NCI-H187 treated with DMSO at 0.1 percent for 48 hours (cell line): ENCODE data around the gene SHROOM4.

Experiments
- DNase-seq: peaks from one replicate; lab custom pipeline; 2025; lab: John Stamatoyannopoulos, UW

SHROOM4 gene, protein sequence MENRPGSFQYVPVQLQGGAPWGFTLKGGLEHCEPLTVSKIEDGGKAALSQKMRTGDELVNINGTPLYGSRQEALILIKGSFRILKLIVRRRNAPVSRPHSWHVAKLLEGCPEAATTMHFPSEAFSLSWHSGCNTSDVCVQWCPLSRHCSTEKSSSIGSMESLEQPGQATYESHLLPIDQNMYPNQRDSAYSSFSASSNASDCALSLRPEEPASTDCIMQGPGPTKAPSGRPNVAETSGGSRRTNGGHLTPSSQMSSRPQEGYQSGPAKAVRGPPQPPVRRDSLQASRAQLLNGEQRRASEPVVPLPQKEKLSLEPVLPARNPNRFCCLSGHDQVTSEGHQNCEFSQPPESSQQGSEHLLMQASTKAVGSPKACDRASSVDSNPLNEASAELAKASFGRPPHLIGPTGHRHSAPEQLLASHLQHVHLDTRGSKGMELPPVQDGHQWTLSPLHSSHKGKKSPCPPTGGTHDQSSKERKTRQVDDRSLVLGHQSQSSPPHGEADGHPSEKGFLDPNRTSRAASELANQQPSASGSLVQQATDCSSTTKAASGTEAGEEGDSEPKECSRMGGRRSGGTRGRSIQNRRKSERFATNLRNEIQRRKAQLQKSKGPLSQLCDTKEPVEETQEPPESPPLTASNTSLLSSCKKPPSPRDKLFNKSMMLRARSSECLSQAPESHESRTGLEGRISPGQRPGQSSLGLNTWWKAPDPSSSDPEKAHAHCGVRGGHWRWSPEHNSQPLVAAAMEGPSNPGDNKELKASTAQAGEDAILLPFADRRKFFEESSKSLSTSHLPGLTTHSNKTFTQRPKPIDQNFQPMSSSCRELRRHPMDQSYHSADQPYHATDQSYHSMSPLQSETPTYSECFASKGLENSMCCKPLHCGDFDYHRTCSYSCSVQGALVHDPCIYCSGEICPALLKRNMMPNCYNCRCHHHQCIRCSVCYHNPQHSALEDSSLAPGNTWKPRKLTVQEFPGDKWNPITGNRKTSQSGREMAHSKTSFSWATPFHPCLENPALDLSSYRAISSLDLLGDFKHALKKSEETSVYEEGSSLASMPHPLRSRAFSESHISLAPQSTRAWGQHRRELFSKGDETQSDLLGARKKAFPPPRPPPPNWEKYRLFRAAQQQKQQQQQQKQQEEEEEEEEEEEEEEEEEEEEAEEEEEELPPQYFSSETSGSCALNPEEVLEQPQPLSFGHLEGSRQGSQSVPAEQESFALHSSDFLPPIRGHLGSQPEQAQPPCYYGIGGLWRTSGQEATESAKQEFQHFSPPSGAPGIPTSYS (N-terminal part only)

DNA sequence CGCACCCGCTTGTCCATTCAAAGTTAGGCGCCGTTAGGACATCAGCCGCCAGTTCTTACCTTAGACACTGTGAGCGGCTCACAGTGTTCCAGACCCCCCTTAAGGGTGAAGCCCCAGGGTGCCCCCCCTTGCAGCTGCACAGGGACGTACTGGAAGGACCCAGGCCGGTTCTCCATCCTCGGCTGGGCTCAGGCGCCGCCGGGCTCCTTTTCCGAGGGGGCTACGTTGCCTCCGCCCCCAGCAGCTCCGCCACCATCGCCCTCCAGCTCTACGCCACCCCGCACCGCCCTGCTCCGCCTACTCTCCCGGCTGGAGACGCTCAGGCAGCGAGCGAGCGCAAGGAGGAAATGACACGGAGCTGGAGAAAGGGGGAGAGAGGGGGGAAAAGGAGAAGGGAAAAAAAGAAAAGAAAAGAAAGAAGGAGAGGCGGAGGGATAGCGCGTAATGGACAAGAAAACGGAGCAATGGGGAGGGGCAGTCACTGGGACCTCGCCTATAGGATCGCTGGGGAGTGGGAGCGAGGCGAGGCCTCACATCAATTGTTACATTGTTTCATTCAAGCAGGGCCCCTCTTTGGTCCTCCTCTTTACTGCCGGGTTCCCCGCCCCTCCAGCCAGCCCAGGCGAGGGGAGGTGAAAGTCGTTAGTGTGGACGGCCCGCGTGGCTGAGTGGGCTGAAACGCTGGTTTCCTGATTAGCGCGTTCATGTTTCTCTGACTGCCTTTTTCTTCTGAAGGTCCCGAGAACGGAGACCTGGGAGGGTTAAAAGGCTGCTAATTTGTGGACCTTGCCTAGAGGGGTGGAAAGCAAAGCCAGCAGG is at the start of gene SHROOM4:
SHROOM4 (minus strand) TSS at position 352 of the 819 bp plus-strand sequence; CDS start at position 176, 176 bp downstream.
- no peak for DNase-seq

DNA sequence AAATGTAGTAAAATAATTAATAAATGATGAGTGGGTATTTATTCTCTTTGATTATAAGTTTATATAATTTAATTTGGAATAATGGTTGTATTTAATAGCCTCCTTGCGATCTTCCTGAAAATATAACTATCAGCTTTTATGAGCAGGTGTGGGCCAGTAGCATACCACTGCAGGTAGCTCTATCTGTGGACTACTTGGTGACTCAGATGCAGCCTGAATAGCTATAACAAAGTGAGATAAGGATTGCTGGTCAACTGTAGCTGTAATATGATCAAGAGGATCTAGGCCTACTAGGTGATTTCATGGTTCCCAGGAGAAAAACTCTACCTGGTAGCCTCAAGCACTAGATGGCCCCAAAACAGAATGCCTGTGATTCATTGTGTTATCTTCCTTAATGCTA is 49.5 kb upstream of the SHROOM4 start:
- no peak for DNase-seq

DNA sequence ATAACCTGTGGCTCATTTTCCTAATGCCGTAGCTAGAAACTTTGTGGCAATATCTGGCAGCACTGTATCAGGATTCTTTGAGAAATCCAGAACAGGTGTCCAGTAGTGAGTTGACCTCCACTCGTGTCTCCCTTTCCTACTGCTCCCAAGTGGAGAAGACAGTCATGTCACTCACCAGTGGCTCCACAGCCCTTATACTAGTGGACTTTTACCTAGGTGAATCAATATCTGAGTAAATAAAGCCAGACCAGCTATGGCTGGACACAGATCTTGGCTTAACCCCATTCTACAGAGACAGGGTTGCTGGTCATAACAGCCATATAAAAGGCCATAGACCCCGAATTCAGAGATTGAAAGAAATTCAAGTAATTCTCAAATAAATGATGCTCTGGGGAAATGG is 46.5 kb upstream of the SHROOM4 start:
- DNase-seq, result no peak

DNA sequence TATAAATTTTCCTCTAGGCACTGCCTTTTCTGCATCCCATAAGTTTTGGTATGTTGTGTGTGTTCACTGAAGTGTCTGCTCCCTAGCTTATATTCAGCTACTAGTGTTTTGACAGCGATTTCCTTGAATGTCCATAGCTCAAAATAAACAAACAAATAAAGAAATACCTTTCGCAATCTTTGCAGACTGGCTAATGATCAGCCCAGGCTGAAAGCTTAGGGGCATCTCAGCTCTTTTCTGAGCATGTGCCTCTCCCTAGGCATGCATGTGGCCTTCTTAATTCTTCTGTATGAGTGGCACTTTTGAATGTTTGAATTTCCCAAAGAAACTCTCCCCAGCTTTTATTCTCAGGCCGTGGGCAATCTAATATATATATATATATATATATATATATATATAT is 44.6 kb upstream of the SHROOM4 start:
- no peak for DNase-seq

DNA sequence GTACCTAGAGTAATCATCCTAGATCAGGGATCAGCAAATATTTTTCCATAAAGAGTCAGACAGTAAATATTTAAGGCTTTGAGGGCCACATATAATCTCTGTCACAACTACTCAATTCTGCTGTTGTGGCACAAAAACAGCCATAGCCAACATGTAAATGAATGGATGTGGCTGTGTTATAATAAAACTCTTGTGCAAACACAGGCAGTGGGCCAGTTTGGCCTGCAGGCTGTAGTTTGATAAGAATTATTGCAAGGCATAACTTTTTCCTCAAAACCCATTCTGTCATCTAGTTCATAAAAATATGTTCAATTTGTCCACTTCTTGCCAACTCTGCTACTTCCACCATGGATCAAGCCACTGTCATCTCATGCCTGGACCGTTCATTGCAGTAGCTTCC is 39.4 kb upstream of the SHROOM4 start:
- no peak for DNase-seq

DNA sequence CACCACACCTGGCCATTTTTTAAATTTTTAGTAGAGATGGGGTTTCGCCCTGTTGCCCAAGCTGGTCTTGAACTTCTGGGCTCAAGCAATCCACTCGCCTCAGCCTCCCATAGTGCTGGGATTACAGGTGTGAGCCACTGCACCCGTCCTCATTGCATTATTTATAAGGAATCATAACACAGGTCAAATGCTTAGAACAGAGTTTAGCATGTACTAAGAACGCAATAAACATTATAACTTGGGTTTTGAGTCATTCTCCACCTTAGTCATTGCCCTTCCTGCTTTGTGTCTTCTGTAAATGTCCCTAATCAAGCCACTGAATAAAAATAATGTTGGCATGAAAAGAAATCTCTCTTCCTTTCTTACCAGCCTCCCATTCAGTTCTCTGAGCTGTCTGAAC is 38.5 kb upstream of the SHROOM4 start:
- no peak for DNase-seq

DNA sequence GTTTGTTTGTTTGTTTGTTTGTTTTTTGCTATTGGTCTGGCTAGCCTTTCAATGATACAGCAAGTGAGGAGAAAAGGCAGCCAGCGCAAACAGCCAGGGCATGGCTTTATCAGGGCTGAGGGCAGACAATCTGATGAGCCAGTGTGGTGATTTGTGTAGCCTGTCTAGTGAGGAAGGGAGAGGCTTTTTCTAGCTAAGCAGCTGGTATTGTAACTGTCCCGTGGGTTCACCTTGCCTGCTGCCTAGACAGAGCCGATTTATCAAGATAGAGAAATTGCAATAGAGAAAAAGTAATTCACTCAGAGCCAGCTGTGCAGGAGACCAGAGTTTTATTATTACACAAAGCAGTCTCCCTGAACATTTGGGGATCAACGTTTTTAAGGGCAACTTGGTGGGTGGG is 28.2 kb upstream of the SHROOM4 start:
- DNase-seq, result no peak

DNA sequence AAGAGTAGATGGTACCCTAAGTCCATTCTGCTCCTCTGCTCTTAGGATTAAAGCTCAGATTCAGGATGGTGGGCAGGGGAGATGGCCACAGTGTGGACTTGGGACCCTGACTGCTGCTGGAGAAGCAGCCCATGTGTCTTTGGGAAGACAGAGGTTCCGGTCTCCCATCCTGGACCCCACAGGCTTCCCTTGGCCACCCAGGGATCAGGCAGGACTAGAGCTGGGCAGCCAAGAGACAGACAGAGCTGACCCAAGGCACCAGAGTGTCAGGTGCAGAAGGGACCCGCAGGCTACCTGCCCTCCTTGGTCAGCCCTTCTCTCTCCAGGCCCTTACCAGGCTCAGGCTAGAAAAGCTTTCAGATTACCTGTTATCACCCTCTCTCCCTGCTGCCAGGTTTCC is 25.7 kb upstream of the SHROOM4 start:
- DNase-seq, result no peak

DNA sequence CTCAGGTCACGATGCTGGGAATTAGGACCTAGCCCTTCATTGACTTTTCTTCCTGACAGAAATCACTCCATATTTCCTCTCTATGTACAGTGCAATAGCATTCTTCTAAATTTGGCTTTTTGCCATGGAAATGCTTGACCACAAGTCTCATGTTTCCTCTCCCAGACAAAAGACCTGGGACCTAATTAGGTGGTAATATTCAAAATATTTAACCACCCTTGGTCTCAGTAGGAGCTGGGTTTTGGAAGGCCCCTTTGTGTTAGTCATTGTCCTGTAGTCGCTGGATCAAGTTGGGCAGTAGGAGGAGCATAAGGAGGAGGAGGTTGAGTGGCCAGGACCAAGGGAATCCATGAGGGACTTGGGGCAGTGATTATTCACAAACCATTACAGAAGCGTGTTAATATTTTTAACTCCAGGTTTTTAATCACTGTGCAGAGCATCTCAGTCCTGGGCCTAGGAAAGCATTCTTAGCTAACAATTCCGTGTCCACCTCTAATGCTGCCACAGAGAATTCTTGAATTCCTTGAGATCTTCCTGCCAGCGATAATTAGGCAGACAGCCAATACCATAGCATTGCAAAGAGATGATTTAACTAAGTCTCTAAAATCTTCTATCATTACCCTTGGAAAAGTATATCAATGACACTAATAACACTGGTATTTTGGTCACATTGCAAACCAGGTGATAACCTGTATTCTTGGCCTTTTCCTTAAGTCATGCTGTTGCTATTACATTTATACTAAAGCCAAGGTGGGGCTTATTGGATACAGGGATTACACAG is 25.0 kb upstream of the SHROOM4 start:
- no peak for DNase-seq

DNA sequence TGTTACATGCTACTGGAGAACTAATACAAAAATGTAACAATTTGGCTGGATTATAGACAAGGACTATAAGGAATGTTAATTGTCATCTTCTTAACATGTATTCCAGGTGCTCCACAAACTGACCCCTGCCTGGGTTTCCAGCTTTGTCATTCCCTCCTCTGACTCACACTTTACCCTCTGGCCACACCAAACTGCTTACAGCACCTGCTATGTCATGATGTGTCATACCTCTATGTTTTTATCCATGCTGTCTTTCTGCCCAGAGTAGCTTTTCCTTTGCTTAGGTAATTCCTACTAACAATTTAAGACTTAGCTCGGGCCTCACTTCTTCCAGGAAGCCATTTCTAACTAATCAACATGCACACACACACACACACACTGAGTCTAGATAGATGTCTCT is 14.0 kb upstream of the SHROOM4 start:
- no peak for DNase-seq

DNA sequence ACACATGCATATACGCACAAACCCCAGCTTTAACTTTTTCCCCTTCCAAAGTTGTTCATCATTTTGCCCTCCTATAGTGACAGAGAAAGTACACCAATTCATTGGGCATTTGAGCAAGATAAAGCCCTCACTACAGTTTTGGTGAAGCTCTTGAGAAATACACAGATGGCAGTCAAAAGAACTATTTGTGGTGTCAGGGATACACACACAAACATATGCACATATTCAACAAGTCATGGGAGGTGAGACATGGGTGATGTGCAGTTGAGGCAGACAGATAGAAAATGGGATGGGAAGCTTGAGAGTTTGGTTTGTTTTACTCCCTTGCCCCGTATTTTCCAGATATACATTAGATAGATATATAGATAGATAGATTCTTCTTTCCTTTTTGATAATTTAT is 11.8 kb upstream of the SHROOM4 start:
- no peak for DNase-seq

DNA sequence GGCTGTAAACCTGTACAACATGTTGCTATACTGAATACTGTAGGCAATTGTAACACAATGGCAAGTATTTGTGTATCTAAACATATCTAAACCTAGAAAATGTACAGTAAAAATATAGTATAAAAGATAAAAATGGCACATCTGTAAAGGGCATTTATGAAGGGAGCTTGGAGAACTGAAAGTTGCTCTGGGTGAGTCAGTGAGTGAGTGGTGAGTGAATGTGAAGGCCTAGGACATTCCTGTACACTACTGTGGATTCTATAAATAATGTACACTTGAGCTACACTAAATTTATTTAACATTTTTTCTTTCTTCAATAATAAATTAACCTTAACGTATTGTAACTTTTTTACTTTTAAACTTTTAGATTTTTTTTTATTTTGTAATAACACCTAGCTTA is 5.0 kb upstream of the SHROOM4 start:
- DNase-seq, result no peak

DNA sequence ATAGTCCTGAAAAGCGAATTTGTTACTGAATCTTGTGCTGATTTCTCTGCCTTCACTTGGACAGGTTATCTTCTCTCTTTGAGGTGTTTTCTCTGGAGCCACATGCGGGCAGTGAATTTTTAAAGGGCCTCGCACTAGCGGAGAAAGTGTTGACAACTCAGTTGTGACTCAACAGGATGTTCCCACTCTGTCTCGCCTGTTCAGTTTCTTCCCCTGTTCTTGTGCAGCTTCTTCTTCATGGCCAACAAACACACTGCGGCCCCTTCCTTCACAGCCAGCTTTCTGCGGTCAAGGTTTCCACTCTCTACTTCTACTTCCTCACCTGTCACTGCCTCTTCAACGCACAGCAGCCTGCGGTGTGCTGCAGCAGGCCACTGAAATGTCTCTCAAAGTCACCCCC is 1.1 kb upstream of the SHROOM4 start:
- DNase-seq, result no peak

DNA sequence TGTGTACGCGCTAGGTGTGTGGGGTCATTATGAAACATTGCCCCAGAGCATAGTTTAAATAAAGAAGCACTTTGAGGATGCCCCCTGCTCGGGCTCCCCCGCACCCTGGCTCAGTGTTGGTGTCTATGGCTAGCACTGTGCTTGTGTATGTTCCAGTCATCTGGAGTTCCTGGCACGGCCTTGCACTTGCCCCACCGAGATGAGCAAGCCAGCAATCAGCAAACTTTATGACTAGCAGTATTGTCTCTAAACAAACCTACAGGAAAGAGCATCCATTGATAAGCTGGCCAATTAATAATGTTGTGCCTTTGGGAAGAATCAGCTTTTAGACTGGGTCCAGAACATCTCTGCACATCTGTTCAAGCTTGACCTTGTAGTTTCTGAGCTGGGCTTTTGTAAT is 707 bp upstream of the SHROOM4 start:
- DNase-seq, result no peak

DNA sequence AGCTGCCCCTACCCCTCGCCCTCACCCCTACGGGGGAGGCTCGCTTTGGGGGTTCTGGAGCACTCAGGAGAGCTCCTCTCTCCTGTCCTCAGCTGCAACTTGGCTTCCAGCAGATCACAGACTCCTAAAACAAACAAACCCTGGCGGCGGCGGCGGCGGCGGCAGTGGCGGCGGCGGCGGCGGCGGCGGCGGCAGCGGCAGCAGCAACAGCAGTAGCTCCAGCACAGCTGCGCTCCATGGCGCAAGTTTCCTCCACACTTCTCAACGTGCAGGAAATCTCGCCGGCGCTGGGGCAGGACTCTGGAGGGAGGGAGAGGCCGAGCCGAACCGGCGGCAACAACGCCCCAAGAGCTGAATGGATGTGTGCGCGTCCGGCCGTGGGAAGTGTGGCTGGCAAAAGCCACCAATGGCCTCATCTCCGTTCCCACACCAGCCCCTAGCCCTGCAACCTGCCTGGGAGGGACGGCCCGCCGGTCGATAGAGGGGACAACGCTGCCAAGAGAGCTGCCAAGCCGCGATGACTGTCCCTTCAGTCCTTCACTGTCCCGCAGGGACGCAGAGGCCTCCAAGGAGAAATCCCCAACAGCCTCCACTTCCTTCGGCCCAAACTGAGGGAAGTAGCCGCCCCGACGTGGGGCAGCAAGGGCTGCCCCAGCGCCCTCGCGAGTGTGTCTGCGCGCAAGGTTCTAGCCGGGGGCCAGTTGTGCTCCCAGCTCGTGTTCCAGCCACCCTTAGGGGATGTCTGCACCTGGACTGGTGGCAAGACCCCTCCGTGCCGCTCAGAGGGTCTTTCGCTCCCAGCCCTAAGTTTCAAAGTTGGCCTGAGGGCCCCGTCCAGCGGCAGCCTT is 775 bp downstream of the SHROOM4 start:
- DNase-seq, result no peak

DNA sequence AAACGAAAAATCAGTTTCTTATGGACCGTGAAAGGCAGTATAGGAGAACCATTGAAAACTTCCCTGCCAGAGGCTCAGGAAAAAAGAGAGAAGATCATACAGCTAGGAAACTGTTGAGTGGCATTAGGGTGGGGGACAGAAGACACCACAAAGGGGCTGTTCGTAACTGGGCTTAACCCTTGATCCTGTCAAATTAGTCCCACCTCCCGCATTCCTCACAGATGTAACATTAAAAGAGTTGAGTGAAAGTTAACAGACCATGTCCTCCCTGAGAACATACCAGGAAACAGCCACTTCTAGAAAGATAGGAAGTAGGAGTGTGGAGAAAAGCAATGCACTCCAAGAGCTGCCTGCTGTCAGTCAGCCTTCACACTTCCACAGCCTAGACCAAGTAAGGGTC is 8.7 kb downstream of the SHROOM4 start:
- no peak for DNase-seq

DNA sequence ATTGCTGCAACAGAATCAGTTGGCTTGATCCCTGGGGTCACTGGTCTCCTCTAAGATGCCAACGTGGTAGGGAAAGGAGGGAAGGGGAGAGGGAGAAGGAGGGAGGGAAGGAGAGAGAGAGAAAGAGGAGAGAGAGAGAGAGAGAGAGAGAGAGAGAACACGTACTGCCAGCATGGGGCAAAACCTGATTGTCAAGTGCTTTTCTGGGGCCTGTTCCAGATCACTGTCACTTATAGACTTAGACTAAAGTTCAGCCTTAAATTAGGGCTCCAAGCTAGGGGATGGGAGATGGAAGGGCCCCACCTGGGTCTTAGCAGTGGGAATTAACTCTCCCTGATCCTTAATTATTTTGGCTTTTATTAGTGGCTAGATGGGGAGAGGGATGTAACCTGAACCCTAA is 12.9 kb downstream of the SHROOM4 start:
- DNase-seq, result no peak

DNA sequence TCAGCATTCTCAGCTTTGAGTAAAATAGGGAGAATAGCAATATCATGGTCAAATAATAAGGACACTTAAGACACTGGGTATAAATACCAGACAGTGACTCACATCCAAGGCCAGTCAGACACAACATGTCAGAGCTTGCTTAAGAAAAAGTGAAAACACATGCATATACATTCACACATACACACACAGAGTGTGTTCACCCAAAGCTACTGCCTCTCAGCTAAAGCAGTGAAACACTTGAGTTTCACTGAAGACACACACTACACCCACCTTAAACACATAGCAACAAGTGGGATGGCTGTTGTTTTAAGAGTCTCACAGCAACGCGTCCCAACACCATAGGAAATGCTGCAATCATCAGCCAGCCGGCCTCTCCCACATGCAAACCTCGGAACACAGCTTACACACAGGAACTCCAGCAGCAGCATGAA is 14.4 kb downstream of the SHROOM4 start:
- no peak for DNase-seq

DNA sequence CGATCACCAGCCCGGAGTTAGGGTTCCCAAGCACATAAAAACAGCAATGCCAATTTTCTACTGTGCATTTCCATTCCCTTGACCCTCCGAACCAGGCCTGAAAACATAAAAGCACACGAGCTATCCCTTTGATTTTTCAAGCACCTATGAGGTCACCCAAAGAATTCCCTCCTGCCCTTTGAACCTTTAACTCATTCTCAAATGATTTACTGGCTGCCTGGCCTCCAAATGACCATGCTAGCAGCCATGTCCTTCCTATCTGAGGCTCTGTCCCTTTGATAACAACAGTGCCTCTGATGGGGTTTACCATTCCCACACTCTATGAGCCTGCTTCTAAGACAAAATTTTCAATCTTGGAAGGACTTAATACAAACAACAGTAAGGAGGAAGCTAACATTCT is 15.2 kb downstream of the SHROOM4 start:
- DNase-seq, result no peak

DNA sequence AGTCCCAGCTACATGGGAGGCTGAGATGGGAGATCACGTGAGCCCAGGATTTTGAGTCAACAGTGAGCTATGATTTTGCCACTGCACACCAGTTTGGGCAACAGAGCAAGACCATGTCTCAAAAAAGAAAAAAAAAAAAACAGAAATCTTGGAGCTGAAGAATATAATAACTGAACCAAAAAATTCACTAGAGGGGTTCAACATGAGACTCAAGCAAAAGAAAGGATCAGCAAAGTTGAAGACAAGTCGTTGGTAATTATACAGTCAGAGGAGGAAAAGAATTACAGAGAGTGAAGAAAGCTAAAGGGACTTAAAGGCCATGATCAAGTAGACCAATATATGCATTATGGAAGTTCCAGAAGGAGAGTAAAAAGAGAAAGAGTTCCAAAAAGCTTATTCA is 26.9 kb downstream of the SHROOM4 start:
- no peak for DNase-seq
